Endothelial cell of umbilical vein (primary cell): ENCODE results near the gene MTCH1. TPM values are rescaled to one million over a fixed set of nuclear protein-coding genes. Genes with fewer than 3 reads are reported as not detected.

Experiments used
- BruUV-seq: library from RNA; stranded (reverse); fragments of 400-500 nt; replicated peaks from 2 replicates; lab custom pipeline; 2021; lab: Mats Ljungman, UMichigan
- CTCF ChIA-PET: fragments of 300-600, 350-600 bp; sonication (Branson Sonifier 250); formaldehyde crosslinking; loops from one replicate; lab custom pipeline; 2021; ENCODE audit warnings: antibody characterized with exemption, inconsistent platforms; lab: Charles Lee
- POLR2A ChIA-PET: fragments of 300-600, 350-600 bp; sonication (Branson Sonifier 250); formaldehyde crosslinking; loops from one replicate; lab custom pipeline; 2021; ENCODE audit warnings: antibody characterized with exemption, inconsistent platforms; lab: Charles Lee
- DNase-seq: peaks from one replicate; pipeline ENCODE4 v3.0.0-alpha.2; 2011; ENCODE audit warnings: low read depth, low spot score
- FAIRE-seq: peaks from 2 replicates; lab custom pipeline; 2011; peaks lifted over from hg19 to GRCh38; lab: Jason Lieb, UNC
- H2AFZ ChIP-seq: 2 replicates; pipeline ENCODE4 v1.6.0; 2012; ENCODE audit warnings: low read depth, low read length, control low read depth, inconsistent platforms
- H3K27ac ChIP-seq: 2 replicates; pipeline ENCODE4 v1.5.1; 2011; ENCODE audit warnings: low read depth, mild to moderate bottlenecking, control low read depth, low read length, moderate library complexity; ENCODE audit not compliant: insufficient read depth
- H3K27me3 ChIP-seq, 2 experiments: 2 replicates each; pipeline versions ENCODE4 v1.6.0 to v1.6.1; 2011; ENCODE audit warnings: low read length in 2 of 2, mixed read lengths in 1 of 2; ENCODE audit not compliant: control insufficient read depth in 2 of 2, insufficient read depth in 2 of 2
- H3K36me3 ChIP-seq, 2 experiments: 2 replicates in 1 of 2; 3 replicates in 1 of 2; pipeline ENCODE4 v1.5.1; 2011; ENCODE audit warnings: low read length in 2 of 2, mild to moderate bottlenecking in 1 of 2, moderate library complexity in 1 of 2; ENCODE audit not compliant: control insufficient read depth in 2 of 2, insufficient read depth in 2 of 2; ENCODE audit errors: extremely low read depth in 1 of 2
- H3K4me1 ChIP-seq: 3 replicates; pipeline ENCODE4 v1.5.1; 2011; ENCODE audit warnings: mild to moderate bottlenecking, low read length; ENCODE audit not compliant: control insufficient read depth, insufficient read depth; ENCODE audit errors: extremely low read depth
- H3K4me2 ChIP-seq: 2 replicates; pipeline ENCODE4 v1.6.1; 2011; ENCODE audit warnings: low read length, control low read depth, mixed read lengths; ENCODE audit not compliant: insufficient read depth
- H3K4me3 ChIP-seq, 3 experiments: fragments of 200-600 bp in 1 of 3; sonication (generic), shearing (Covaris generic) in 1 of 3; replicated peaks in 1 of 3; 2 replicates each; pipeline ENCODE4 v1.5.1; 2011 to 2016; ENCODE audit warnings: control low read depth in 3 of 3, low read length in 3 of 3, mild to moderate bottlenecking in 2 of 3, inconsistent platforms in 1 of 3, low read depth in 1 of 3, moderate library complexity in 1 of 3; ENCODE audit not compliant: insufficient read depth in 1 of 3
- H3K79me2 ChIP-seq: 2 replicates; pipeline ENCODE4 v1.6.0; 2012; ENCODE audit warnings: low read length, inconsistent platforms; ENCODE audit not compliant: control insufficient read depth, insufficient read depth
- H3K9ac ChIP-seq: replicated peaks from 2 replicates; pipeline ENCODE3; 2011; ENCODE audit warnings: low read length, control low read depth; ENCODE audit not compliant: insufficient read depth; ENCODE audit errors: extremely low read depth
- H3K9me1 ChIP-seq: replicated peaks from 3 replicates; pipeline ENCODE4 v1.6.0; 2011; ENCODE audit warnings: mild to moderate bottlenecking, low read length; ENCODE audit not compliant: control insufficient read depth, insufficient read depth; ENCODE audit errors: extremely low read depth
- H3K9me3 ChIP-seq: replicated peaks from 2 replicates; pipeline ENCODE4 v1.5.1; 2012; ENCODE audit warnings: low read length, inconsistent platforms; ENCODE audit not compliant: control insufficient read depth, insufficient read depth
- H4K20me1 ChIP-seq: replicated peaks from 2 replicates; pipeline ENCODE3; 2011; ENCODE audit warnings: mild to moderate bottlenecking, low read length; ENCODE audit not compliant: control insufficient read depth, insufficient read depth; ENCODE audit errors: extremely low read depth
- CTCF ChIP-seq, 2 donors: IDR thresholded peaks; 1 replicate in 1 of 2; 2 replicates in 1 of 2; pipeline ENCODE4 v1.5.1; 2011; ENCODE audit warnings: low read length in 2 of 2, mild to moderate bottlenecking in 2 of 2, moderate library complexity in 2 of 2, control low read depth in 1 of 2, inconsistent platforms in 1 of 2, low read depth in 1 of 2; ENCODE audit not compliant: insufficient read depth in 1 of 2; ENCODE audit errors: extremely low read depth in 1 of 2
- EZH2 ChIP-seq: IDR thresholded peaks from 2 replicates; pipeline ENCODE4 v1.6.1; 2012; ENCODE audit warnings: borderline replicate concordance, low read depth, mild to moderate bottlenecking, moderate library complexity, low read length, inconsistent platforms; ENCODE audit not compliant: severe bottlenecking
- FOS ChIP-seq: IDR thresholded peaks from 2 replicates; pipeline ENCODE4 v1.6.1; 2011; ENCODE audit warnings: mild to moderate bottlenecking, low read length, moderate library complexity, borderline replicate concordance; ENCODE audit not compliant: insufficient read depth
- GATA2 ChIP-seq: IDR thresholded peaks from 2 replicates; pipeline ENCODE4 v1.7.0; 2011; ENCODE audit warnings: low read depth, mild to moderate bottlenecking, moderate library complexity, mixed read lengths, low read length; ENCODE audit not compliant: insufficient read length, insufficient read depth
- JUN ChIP-seq: IDR thresholded peaks from 2 replicates; pipeline ENCODE4 v1.6.1; 2011; ENCODE audit warnings: borderline replicate concordance, low read depth; ENCODE audit not compliant: insufficient read length, insufficient read depth
- MYC ChIP-seq: IDR thresholded peaks from one replicate; pipeline ENCODE4 v1.6.1; 2011; ENCODE audit warnings: mild to moderate bottlenecking, low read depth, low read length
- POLR2A ChIP-seq: IDR thresholded peaks from 2 replicates; pipeline ENCODE4 v1.6.1; 2012; ENCODE audit warnings: low read depth, mild to moderate bottlenecking, control low read depth, low read length
- POLR2AphosphoS5 ChIP-seq: IDR thresholded peaks from 2 replicates; pipeline ENCODE4 v1.6.1; 2012; ENCODE audit warnings: low read depth, mild to moderate bottlenecking, control low read depth, low read length, moderate library complexity; ENCODE audit not compliant: insufficient read depth
- dilution Hi-C: fragments of 300-500 bp; cut with MboI; formaldehyde crosslinking; loops from one replicate; pipeline ENCODE4 v1.15.0; 2019; ENCODE audit warnings: low sequenced_read_pairs; ENCODE audit not compliant: extremely low pct_ligation_motif_present
- intact Hi-C: fragments of 100-400 bp; cut with micrococcal nuclease; formaldehyde crosslinking; loops from one replicate; pipeline ENCODE4 v1.10.0; 2022
- polyA plus RNA-seq, 4 experiments: library from polyadenylated mRNA; depleted of rRNA in 3 of 4; stranded (reverse) in 3 of 4; unstranded in 1 of 4; fragments of >200 nt; gene quantifications; 2 replicates each; pipeline versions ENCODE4 v1.2.1 to v1.2.3, GENCODE V29; 2011 to 2012; ENCODE audit warnings: missing spikeins in 1 of 4
- total RNA-seq: library from RNA; stranded (reverse); gene quantifications from 2 replicates; pipeline ENCODE4 v1.2.3, GENCODE V29; 2021
- TF ChIP-seq, protein P1 (sequence below): IDR thresholded peaks from 2 replicates; pipeline ENCODE4 v1.6.1; 2011; ENCODE audit not compliant: insufficient read depth, insufficient read length

MTCH1 gene
- total and polyA plus RNA-seq, 2 donors (not counting 3 experiments of a cell fraction or from before 2014, with no cell fraction given): 218 to 228 TPM

GRCh38 chr6:36938536-36938935 is 47.5 kb downstream of the MTCH1 start:
- Histone ChIP-seq H3K9me3 (no peaks in the 10 kb centered on the region), H3K9ac (no peak overlapping the region), H3K79me2 (no peaks in the 10 kb centered on the region), H3K4me1 (peaks cover under 1% of the 10 kb centered on the region), H3K36me3 (no peaks in the 10 kb centered on the region), H3K4me2 (no peak overlapping the region), H4K20me1 (no peaks in the 10 kb centered on the region), H3K27ac (no peak overlapping the region), H2AFZ (no peak overlapping the region), H3K9me1 (no peaks in the 10 kb centered on the region), H3K4me3 (no peak overlapping the region), H3K27me3 (peaks cover 0 to 3% of the 10 kb centered on the region in 2 experiments)
- FAIRE-seq (no peak), DNase-seq (no peak)
- TF ChIP-seq JUN (no peak), EZH2 (no peak), POLR2AphosphoS5 (no peak), MYC (no peak), POLR2A (no peak), FOS (no peak), CTCF (IDR thresholded peaks at IDR 0.05; ENCODE audit: extremely low read depth in 1 of 2, insufficient read depth in 1 of 2, low read depth in 1 of 2, low read length in 2 of 2) (no peak), GATA2 (no peak)
- TF ChIP-seq, protein P1, sequence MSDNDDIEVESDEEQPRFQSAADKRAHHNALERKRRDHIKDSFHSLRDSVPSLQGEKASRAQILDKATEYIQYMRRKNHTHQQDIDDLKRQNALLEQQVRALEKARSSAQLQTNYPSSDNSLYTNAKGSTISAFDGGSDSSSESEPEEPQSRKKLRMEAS: no peak
- dilution Hi-C loops (no loop called here), intact Hi-C loops (no loop called here)
- BruUV-seq: no TSS peak
- ChIA-PET POLR2A (no interaction called here), CTCF (no interaction called here)
